ENCODE data around the gene LCE1A.

The LCE1A gene

DNA sequence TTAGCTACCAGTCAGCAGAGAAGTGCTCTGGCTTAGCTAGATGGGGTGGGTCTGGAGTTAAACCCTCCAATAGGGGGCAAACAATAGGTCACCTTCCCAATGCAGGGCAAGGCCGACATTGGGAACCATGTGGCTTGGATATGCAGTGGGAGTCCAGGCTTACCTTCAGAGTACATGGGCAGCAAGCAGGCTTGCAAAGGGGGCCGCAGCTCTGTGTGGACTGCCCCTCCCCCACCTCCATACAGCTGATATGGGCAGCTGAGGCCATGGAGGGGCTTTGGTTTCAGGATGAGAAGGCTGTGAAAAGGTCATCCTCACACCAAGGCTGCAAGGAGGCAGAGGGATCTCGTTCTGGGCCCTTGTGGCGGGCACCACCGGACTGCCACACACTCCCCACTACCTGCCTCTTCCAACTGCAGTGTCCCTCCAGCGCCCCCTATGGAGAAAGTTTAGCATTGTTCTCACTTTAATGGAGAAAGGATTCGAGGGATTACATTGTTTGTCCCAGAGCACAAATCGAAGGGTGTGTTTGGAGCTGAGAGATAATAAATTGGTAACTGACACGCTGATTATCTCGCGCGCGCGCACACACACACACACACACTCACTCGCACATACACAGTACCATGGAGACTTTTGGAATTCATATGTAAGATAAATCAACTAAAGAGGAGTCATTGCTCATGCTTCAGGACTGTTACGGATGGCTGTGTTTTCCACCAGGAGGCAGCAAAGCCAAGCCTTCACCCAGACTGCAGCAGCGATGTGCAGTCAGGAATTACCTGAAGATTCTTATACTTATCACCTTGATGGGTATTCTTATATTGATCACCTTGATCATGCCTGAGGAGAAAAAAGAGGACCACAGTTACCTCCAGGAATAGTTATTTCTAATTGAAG, 43.8 kb downstream of the LCE1A start:
- DNase-seq, result peak; percentile 7

- DNase-seq, result no peak
Measured at GRCh38 chr1:152871731-152872126, 44.5 kb downstream of the LCE1A start.

DNA sequence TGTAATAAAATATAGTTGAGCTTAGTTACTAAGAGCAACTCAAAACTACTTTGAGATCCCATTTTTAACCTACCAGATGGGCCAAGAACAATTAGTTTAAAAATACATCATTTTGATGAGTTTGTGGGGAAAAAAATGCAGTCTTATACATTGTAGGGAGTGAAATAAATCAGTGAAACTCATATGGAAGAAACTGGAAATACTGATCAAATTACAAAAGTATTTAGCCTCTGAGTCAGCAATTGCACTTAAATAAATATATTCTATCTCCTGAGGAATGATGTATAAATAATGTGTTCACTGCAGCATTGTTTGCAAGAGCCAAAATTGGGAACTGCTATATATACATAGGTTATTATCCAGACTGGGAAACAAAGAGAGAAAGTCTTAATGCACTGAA, 46.2 kb downstream of the LCE1A start:
- DNase-seq, result no peak

- no peak for DNase-seq
Measured at GRCh38 chr1:152876827-152877226, 49.6 kb downstream of the LCE1A start.

All from DMS153 (cell line).